AG09319 (cell line): ENCODE results near the gene CD247.

Source experiments
- DNase-seq: peaks from one replicate; pipeline ENCODE4 v3.0.0-alpha.2; 2010; ENCODE audit warnings: low read depth; ENCODE audit errors: extremely low read depth
- TF ChIP-seq, protein P1 (sequence below): IDR thresholded peaks from 2 replicates; pipeline ENCODE4 v1.5.1; 2011; ENCODE audit warnings: low read depth, mild to moderate bottlenecking, inconsistent platforms, low read length, moderate library complexity

Gene CD247

DNA sequence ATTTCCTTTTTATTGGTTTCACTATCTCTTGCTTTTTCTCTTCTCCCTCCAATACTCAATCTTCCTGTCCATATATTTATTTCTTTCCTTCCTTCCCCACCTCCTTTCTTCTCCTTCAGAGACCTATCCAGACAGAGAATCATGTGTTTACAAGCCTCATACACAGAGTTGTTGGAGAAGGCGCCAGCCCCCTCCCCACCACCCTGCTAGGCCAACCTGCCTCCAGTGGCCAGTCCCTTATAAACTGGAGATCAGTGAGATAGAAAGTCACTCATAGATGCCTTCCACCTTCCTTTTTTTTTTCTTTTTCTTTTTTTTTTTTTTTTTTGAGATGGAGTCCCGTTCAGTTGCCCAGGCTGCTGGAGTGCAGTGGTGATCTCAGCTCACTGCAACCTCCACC, 53.3 kb downstream of the CD247 start:
- DNase-seq = no peak
- TF ChIP-seq, protein P1, sequence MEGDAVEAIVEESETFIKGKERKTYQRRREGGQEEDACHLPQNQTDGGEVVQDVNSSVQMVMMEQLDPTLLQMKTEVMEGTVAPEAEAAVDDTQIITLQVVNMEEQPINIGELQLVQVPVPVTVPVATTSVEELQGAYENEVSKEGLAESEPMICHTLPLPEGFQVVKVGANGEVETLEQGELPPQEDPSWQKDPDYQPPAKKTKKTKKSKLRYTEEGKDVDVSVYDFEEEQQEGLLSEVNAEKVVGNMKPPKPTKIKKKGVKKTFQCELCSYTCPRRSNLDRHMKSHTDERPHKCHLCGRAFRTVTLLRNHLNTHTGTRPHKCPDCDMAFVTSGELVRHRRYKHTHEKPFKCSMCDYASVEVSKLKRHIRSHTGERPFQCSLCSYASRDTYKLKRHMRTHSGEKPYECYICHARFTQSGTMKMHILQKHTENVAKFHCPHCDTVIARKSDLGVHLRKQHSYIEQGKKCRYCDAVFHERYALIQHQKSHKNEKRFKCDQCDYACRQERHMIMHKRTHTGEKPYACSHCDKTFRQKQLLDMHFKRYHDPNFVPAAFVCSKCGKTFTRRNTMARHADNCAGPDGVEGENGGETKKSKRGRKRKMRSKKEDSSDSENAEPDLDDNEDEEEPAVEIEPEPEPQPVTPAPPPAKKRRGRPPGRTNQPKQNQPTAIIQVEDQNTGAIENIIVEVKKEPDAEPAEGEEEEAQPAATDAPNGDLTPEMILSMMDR = no peak

DNA sequence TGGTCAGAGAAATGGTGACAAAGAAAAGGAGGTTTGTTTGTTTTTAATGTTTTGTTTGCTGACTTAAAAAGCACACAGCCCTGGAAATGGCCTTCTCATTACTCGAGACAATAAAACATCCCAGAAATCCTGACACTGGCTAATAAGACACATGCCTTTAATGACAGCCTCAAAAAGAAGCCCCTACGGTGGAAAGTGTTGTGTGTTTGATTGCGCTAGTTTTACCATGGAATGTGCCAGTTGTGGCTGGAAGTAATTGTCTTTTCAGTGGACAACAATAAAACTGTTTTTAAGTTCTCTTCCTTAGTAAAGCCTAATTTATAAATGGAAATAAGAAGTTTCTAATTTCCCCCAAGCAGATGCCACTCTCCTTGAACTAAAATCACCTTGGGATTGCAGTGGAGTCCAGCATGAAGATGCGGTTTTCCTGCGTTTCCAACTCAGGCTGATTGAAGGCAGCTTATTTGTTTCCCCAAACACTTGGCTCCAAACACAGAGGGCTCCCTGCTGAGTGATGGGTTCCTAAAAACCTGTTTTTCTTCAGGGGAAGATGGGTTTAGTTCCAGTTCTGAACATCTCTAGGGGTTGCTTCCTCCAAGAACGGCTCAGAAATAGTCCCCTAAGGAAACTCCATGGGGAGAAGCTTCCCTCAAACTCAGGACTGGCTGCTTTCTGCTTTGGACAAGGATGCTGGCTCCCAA, 54.3 kb downstream of the CD247 start:
- TF ChIP-seq, protein P1 = no peak

DNA sequence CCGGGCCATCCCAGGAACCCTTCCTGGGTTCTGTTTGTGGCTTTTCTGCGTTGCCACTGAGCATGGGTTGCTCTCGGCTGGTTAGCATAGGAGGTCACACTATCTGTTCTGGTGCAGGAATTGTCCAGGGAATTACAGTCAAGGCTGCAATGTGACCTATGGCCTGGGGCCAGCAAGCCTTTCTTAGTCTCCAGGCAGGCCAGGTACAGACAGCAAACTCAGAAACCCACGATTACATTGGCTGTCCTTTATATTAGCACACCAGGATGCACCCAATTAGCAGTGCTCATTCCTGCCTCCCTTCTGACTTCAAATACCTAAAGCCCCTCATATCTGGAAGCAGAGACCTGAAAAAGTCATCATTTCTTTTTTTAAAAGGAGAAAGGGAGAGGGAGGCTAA, 55.2 kb downstream of the CD247 start:
- no peak for DNase-seq
- TF ChIP-seq, protein P1 = no peak

More for the DNA sequence above, 54.3 kb downstream of the CD247 start:
- DNase-seq = no peak

DNA sequence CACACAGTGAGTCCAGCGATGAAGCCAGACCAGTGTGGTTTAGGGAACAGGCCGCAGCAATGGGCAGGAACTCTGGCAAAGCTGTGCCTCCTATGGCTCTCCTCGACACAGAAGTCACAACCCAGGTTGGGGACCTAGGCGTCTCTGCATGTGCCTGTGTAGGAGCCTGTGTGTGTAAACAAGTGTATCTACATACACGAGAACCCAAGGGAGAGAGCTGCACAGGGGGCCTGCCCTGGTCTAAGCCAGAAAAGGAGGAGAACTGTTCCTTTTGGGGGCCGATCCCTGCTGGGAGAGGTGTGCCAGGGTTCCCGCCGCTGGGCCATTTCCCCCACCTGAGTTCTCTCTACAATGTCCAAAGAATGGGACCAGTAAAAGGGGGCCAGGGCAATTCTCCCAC, 56.0 kb downstream of the CD247 start:
- DNase-seq = no peak
- TF ChIP-seq, protein P1 = no peak

DNA sequence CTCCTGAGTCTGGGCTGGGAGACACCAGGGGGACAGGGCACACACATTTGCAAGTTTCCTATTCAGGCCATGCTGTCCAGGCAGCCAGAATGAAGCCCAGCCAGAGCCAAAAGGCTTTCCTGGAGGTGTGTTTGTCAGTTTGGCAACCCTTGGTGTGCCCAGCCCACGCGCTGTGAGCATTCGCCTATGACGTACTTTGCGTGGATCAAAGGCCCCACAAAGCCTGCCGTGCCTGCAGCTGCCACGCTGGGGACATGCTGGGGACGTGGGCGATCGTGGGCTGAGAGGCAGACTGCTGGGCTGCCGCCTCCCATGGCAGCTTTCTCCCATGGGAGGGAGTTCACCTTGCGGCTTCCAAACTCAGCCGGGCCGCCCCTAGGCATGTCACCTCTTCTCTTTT, 57.5 kb downstream of the CD247 start:
- DNase-seq = no peak
- TF ChIP-seq, protein P1 = no peak

DNA sequence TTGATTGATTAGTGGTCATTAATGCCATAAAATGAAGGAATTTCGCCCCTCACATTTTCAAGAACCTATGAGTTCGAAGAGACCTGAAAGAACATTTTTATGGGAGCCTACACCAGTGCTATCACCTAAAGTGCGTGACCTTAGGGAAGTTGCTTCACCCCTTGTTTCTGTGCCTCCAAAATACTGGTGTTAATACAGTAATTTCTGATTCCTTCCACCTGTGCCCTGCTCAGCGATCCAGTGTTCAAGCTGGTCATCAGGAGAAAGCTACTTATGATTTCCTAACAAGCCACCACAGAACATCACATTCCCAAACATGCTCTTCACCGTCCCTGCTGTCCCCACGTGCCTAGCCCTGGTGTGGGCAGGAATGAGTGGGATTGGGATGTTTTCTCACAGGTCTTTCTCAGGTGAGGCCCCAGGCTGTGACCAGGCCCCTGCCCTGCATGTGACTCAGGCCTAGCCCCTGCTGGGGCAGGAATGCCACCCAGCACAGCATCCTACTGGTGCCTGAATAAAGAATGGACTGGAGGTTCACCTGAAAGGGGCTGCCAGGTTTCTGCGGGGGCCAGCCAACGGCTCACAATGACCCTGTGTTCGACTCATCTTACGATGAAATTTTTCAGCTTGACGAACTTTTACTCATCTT, 60.3 kb downstream of the CD247 start:
- TF ChIP-seq, protein P1 = no peak
- DNase-seq = no peak

DNA sequence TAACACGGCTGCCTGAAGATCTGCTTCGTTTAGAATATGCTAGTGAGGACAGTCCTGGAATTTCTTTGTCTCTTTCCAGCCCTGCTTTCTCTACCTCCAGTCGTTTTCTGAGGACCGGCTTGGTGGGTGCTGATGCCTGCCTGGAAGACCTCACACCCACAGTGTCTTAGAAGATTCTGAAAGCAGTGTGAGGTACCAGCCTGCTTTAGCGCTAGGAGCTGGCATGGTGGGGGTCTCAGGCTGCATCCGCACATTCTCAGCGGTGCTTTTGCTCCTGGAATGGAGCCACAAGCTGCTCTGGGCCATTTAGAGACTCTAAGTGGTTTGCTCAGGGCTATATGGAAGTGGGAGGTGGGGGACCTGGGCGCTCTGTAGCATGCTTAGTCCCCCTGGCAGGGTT, 61.4 kb downstream of the CD247 start:
- DNase-seq = no peak
- TF ChIP-seq, protein P1 = no peak
